Choroid plexus epithelial cell (primary cell): ENCODE results near the gene ART1.
"Not testable (repeated sequence)": the region's sequence is repeated elsewhere in the genome, so short reads cannot be mapped to it uniquely, and the experiment has no call there.

ENCODE experiments used
- DNase-seq: peaks from one replicate; pipeline ENCODE4 v3.0.0-alpha.2; 2010; ENCODE audit warnings: low read depth
- H3K4me3 ChIP-seq: 2 replicates; pipeline ENCODE4 v1.5.1; 2011; ENCODE audit warnings: low read depth, mild to moderate bottlenecking, control low read depth, low read length, moderate library complexity
- CTCF ChIP-seq: conservative IDR thresholded peaks from 2 replicates; pipeline ENCODE4 v1.5.1; 2011; ENCODE audit warnings: low read depth, mild to moderate bottlenecking, control low read depth, inconsistent platforms, low read length, moderate library complexity

Gene ART1

GRCh38 chr11:3644817-3645235, at the start of gene ART1:
TSS of gene ART1 (plus strand) at chr11:3645128. CDS start at chr11:3659214, 14,086 bp downstream.
- TF ChIP-seq CTCF, result peak; percentile 4
- no peak within 1 kb of the TSS for H3K4me3 ChIP-seq
- DNase-seq, result peak; percentile 9

GRCh38 chr11:3597743-3598142, 47.2 kb upstream of the ART1 start:
- DNase-seq, result not testable (repeated sequence)

GRCh38 chr11:3600201-3600600, 44.7 kb upstream of the ART1 start:
- H3K4me3 ChIP-seq, DNase-seq: not testable (repeated sequence)

More at GRCh38 chr11:3597743-3598142, 47.2 kb upstream of the ART1 start:
- H3K4me3 ChIP-seq, result not testable (repeated sequence)

- DNase-seq, result no peak
- no peak for TF ChIP-seq CTCF
- H3K4me3 ChIP-seq, result no peak overlapping the region
Measured at GRCh38 chr11:3604167-3604566, 40.8 kb upstream of the ART1 start.

GRCh38 chr11:3605283-3605662, 39.7 kb upstream of the ART1 start:
- no peak for TF ChIP-seq CTCF
- H3K4me3 ChIP-seq, result no peak overlapping the region
- no peak for DNase-seq

GRCh38 chr11:3605771-3606203, 39.1 kb upstream of the ART1 start:
- DNase-seq, result no peak
- H3K4me3 ChIP-seq, result no peak overlapping the region
- TF ChIP-seq CTCF, result no peak

GRCh38 chr11:3609416-3610265, 35.3 kb upstream of the ART1 start:
- peak; percentile 89 for TF ChIP-seq CTCF
- DNase-seq, result peak; percentile 65
- no peak overlapping the region for H3K4me3 ChIP-seq

GRCh38 chr11:3610846-3611245, 34.1 kb upstream of the ART1 start:
- no peak for DNase-seq
- no peak for TF ChIP-seq CTCF

More at GRCh38 chr11:3610846-3611245, 34.1 kb upstream of the ART1 start:
- H3K4me3 ChIP-seq, result no peak overlapping the region
